ENCODE results near the gene GATA2. TPM values are rescaled to one million over a fixed set of nuclear protein-coding genes. Genes with fewer than 3 reads are reported as not detected.

GATA2 gene
- total RNA-seq, 1 experiment from 2014 or later, result 0.51 TPM

- no peaks in the 10 kb centered on the region for H3K4me1 Mint-ChIP-seq (ENCODE audit: insufficient read depth, unreplicated experiment)
- no peaks in the 10 kb centered on the region for H3K9me3 Mint-ChIP-seq (ENCODE audit: unreplicated experiment)
- DNase-seq (ENCODE audit: unreplicated experiment), result no peak
- BruUV-seq (replicated peaks), result no TSS peak
- ChIA-PET POLR2A (no interaction called here), CTCF (interaction anchor here (0.6 to 0.7 kb wide), 2 partner anchors 81 to 146 kb away, joined by 3 to 4 read pairs; no protein-coding TSS in a partner anchor)
- no peak overlapping the region for H3K27ac Mint-ChIP-seq (ENCODE audit: low read depth, unreplicated experiment)
- no peaks in the 10 kb centered on the region for H3K36me3 Mint-ChIP-seq (ENCODE audit: insufficient read depth, unreplicated experiment)
- no peak for TF ChIP-seq CTCF (IDR thresholded peaks at IDR 0.05; ENCODE audit: unreplicated experiment)
- no peak overlapping the region for H3K4me3 Mint-ChIP-seq (ENCODE audit: unreplicated experiment)
- intact Hi-C loops (cut with micrococcal nuclease), result no loop called here
- H3K27me3 Mint-ChIP-seq (ENCODE audit: insufficient read depth, unreplicated experiment), result peaks cover 28% of the 10 kb centered on the region
Observed at GRCh38 chr3:128461731-128462130, 31.3 kb downstream of the GATA2 start.

- no peak for DNase-seq (ENCODE audit: unreplicated experiment)
- Mint-ChIP-seq H3K9me3 (ENCODE audit: unreplicated experiment) (no peaks in the 10 kb centered on the region), H3K27me3 (ENCODE audit: insufficient read depth, unreplicated experiment) (peaks cover 27% of the 10 kb centered on the region), H3K27ac (ENCODE audit: low read depth, unreplicated experiment) (no peak overlapping the region), H3K4me3 (ENCODE audit: unreplicated experiment) (no peak overlapping the region), H3K4me1 (ENCODE audit: insufficient read depth, unreplicated experiment) (no peaks in the 10 kb centered on the region), H3K36me3 (ENCODE audit: insufficient read depth, unreplicated experiment) (no peaks in the 10 kb centered on the region)
- POLR2A ChIA-PET, result interaction anchor here (0.5 kb wide), 1 partner anchor 57 kb away, joined by 3 read pairs; no protein-coding TSS in a partner anchor
- CTCF ChIA-PET, result interaction anchor here (0.7 kb wide), 1 partner anchor 1918 kb away, joined by 3 read pairs; no protein-coding TSS in a partner anchor
- TF ChIP-seq CTCF (IDR thresholded peaks at IDR 0.05; ENCODE audit: unreplicated experiment), result no peak
- no TSS peak for BruUV-seq (replicated peaks)
- intact Hi-C loops (cut with micrococcal nuclease), result no loop called here
Observed at GRCh38 chr3:128459461-128459820, 33.6 kb downstream of the GATA2 start.

- Mint-ChIP-seq H3K27ac (ENCODE audit: low read depth, unreplicated experiment) (no peak overlapping the region), H3K36me3 (ENCODE audit: insufficient read depth, unreplicated experiment) (no peaks in the 10 kb centered on the region), H3K27me3 (ENCODE audit: insufficient read depth, unreplicated experiment) (peaks cover 27% of the 10 kb centered on the region), H3K4me3 (ENCODE audit: unreplicated experiment) (no peak overlapping the region), H3K9me3 (ENCODE audit: unreplicated experiment) (no peaks in the 10 kb centered on the region), H3K4me1 (ENCODE audit: insufficient read depth, unreplicated experiment) (no peaks in the 10 kb centered on the region)
- intact Hi-C loops (cut with micrococcal nuclease), result no loop called here
- TF ChIP-seq CTCF (IDR thresholded peaks at IDR 0.05; ENCODE audit: unreplicated experiment), result no peak
- ChIA-PET CTCF (interaction anchor here (0.7 kb wide), 1 partner anchor 1918 kb away, joined by 3 read pairs; no protein-coding TSS in a partner anchor), POLR2A (no interaction called here)
- DNase-seq (ENCODE audit: unreplicated experiment), result no peak
- BruUV-seq (replicated peaks), result no TSS peak
Observed at GRCh38 chr3:128458746-128459460, 34.1 kb downstream of the GATA2 start.

GRCh38 chr3:128457937-128458336 lies 35.1 kb downstream of the GATA2 start:
- H3K9me3 Mint-ChIP-seq (ENCODE audit: unreplicated experiment), result no peaks in the 10 kb centered on the region
- H3K36me3 Mint-ChIP-seq (ENCODE audit: insufficient read depth, unreplicated experiment), result no peaks in the 10 kb centered on the region
- peaks cover 32% of the 10 kb centered on the region for H3K27me3 Mint-ChIP-seq (ENCODE audit: insufficient read depth, unreplicated experiment)

More at GRCh38 chr3:128457937-128458336, 35.1 kb downstream of the GATA2 start:
- intact Hi-C loops (cut with micrococcal nuclease), result no loop called here
- Mint-ChIP-seq H3K27ac (ENCODE audit: low read depth, unreplicated experiment) (no peak overlapping the region), H3K4me1 (ENCODE audit: insufficient read depth, unreplicated experiment) (no peaks in the 10 kb centered on the region), H3K4me3 (ENCODE audit: unreplicated experiment) (no peak overlapping the region)
- no peak for DNase-seq (ENCODE audit: unreplicated experiment)
- no TSS peak for BruUV-seq (replicated peaks)
- TF ChIP-seq CTCF (IDR thresholded peaks at IDR 0.05; ENCODE audit: unreplicated experiment), result no peak
- CTCF ChIA-PET, result no interaction called here
- POLR2A ChIA-PET, result no interaction called here

Measured in MCF 10A (cell line).